Pancreas (tissue), 10 donors: Measurements from ENCODE around the gene KATNA1. TPM values are rescaled to one million over a fixed set of nuclear protein-coding genes. Genes with fewer than 3 reads are reported as not detected.

Source experiments
- ATAC-seq, 4 donors: fragments of 200-7000 bp; cut with Tn5 transposase; one replicate each; pipeline versions ENCODE4 v1.8.0 to v1.9.1; 2020; ENCODE audit warnings: mild to moderate bottlenecking in 4 of 4, moderate library complexity in 4 of 4
- DNase-seq, 6 donors: peaks; one replicate each; pipeline ENCODE4 v3.0.0-alpha.2; 2020
- FAIRE-seq: peaks from 2 replicates; lab custom pipeline; 2012; peaks lifted over from hg19 to GRCh38; lab: Jason Lieb, UNC
- H3K27ac ChIP-seq, 4 donors: fragments of 200-600 bp; sonication (generic); 1 replicate in 3 of 4; 2 replicates in 1 of 4; pipeline versions ENCODE4 v1.5.0 to v1.8.0; 2020
- H3K27me3 ChIP-seq, 4 donors: fragments of 200-600 bp; one replicate each; pipeline ENCODE4 v1.8.0; 2021
- H3K36me3 ChIP-seq, 3 donors: fragments of 200-600 bp; sonication (generic) in 1 of 3; one replicate each; pipeline versions ENCODE4 v1.5.0 to v1.8.0; 2020 to 2021
- H3K4me1 ChIP-seq, 3 donors: fragments of 200-600 bp; one replicate each; pipeline ENCODE4 v1.8.0; 2021
- H3K4me3 ChIP-seq, 4 donors: fragments of 200-600 bp; sonication (generic) in 2 of 4; one replicate each; pipeline versions ENCODE4 v1.5.0 to v1.8.0; 2020 to 2021
- H3K9me3 ChIP-seq, 4 donors: fragments of 200-600 bp; one replicate each; pipeline ENCODE4 v1.8.0; 2021
- CTCF ChIP-seq, 4 donors: fragments of 200-600 bp; sonication (generic) in 3 of 4; IDR thresholded peaks; one replicate each; pipeline versions ENCODE4 v1.5.0 to v1.8.0; 2021; ENCODE audit warnings: antibody characterized with exemption in 4 of 4
- WGBS, 2 donors: extraction: QIAGEN DNeasy Blood & Tissue Kit; methylation state at CpG; one replicate each; pipeline ENCODE4 v1.1.7; 2013; 5-methylcytosine and 5-hydroxymethylcytosine counted together
- intact Hi-C, 3 donors: fragments of 100-400 bp; cut with DNase I; formaldehyde crosslinking; loops; one replicate each; pipeline versions ENCODE4 v1.11.1 to v1.14.2; 2022
- polyA plus RNA-seq, 2 donors: library from polyadenylated mRNA; stranded (reverse); fragments of 200-250 nt; gene quantifications; one replicate each; pipeline ENCODE4 v1.2.3, GENCODE V29; 2013
- total RNA-seq, 6 donors: library from RNA; stranded (reverse); fragmentation: NEBNext Ultra II Directional in 4 of 6; extraction: Animal tissue kit (Norgen Biotek cat#: 25700) in 4 of 6; gene quantifications; one replicate each; pipeline versions ENCODE4 v1.2.1 to v1.2.4, GENCODE V29; 2021 to 2023
- donor health status: healthy with polysubstance abuse.
- donor health status: DM: no; HTN: no; CAD: no; lungs with moderate emphysema.
- donor health status: DM: no; HTN: no; CAD: no.
- donor health status: control.
- donor health status: control.
- donor health status: Bipolar disorder and iron deficiency.
- donor health status: DM: yes; HTN: yes; CAD: no.
- donor health status: DM: no; HTN: no; CAD: no.
- donor health status: DM: no; HTN: no; CAD: no.
- donor health status: DM: yes; HTN: yes; CAD: no.

Gene KATNA1
- total and polyA plus RNA-seq, 8 donors: 3.5 to 7.7 (median 4.8) TPM

GRCh38 chr6:149600508-149600907 lies 48.0 kb downstream of the KATNA1 start:
- no peak for TF ChIP-seq CTCF (IDR thresholded peaks at IDR 0.05)
- 97 to 100% methylated on average over 4 of the region's 4 CpGs for WGBS, 2 donors

GRCh38 chr6:149593408-149593807 lies 55.1 kb downstream of the KATNA1 start:
- Histone ChIP-seq H3K27ac (no peak overlapping the region), H3K4me3 (no peak overlapping the region), H3K36me3 (peaks cover 0 to 37% (median 0%) of the 10 kb centered on the region in 3 donors), H3K27me3 (no peaks in the 10 kb centered on the region), H3K4me1 (no peaks in the 10 kb centered on the region), H3K9me3 (no peaks in the 10 kb centered on the region)
- DNase-seq (no peak), ATAC-seq (peak in 3 of 4 donors; percentile 43 to 66 (median 48)), FAIRE-seq (no peak)
- WGBS, 2 donors: 78 to 79% methylated on average over 1 of the region's 1 CpG
- intact Hi-C loops: no loop called here
- TF ChIP-seq CTCF (IDR thresholded peaks at IDR 0.05): no peak

More at GRCh38 chr6:149600508-149600907, 48.0 kb downstream of the KATNA1 start:
- ATAC-seq: no peak
- Histone ChIP-seq H3K4me1 (no peaks in the 10 kb centered on the region), H3K36me3 (peaks cover 0 to 16% (median 0%) of the 10 kb centered on the region in 3 donors), H3K9me3 (no peaks in the 10 kb centered on the region), H3K4me3 (no peak overlapping the region), H3K27ac (no peak overlapping the region), H3K27me3 (no peaks in the 10 kb centered on the region)
- no peak for DNase-seq
- FAIRE-seq: no peak
- intact Hi-C loops: no loop called here

- intact Hi-C loops: no loop called here
- Histone ChIP-seq H3K9me3 (no peaks in the 10 kb centered on the region), H3K4me3 (no peak overlapping the region), H3K27ac (no peak overlapping the region), H3K27me3 (no peaks in the 10 kb centered on the region), H3K4me1 (no peaks in the 10 kb centered on the region), H3K36me3 (peaks cover 0 to 37% (median 0%) of the 10 kb centered on the region in 3 donors)
- no peak for TF ChIP-seq CTCF (IDR thresholded peaks at IDR 0.05)
- DNase-seq: no peak
- FAIRE-seq: no peak
- 89 to 92% methylated on average over 2 of the region's 2 CpGs for WGBS, 2 donors
- ATAC-seq: no peak
Measured at GRCh38 chr6:149592983-149593382, 55.5 kb downstream of the KATNA1 start.

- Histone ChIP-seq H3K27me3 (no peaks in the 10 kb centered on the region), H3K27ac (no peak overlapping the region), H3K4me3 (no peak overlapping the region), H3K36me3 (peaks cover 0 to 16% (median 0%) of the 10 kb centered on the region in 3 donors), H3K4me1 (no peaks in the 10 kb centered on the region), H3K9me3 (no peaks in the 10 kb centered on the region)
- intact Hi-C loops: no loop called here
- FAIRE-seq: no peak
- no peak for DNase-seq
- TF ChIP-seq CTCF (IDR thresholded peaks at IDR 0.05): no peak
- no peak for ATAC-seq
- 97 to 98% methylated on average over 2 of the region's 2 CpGs for WGBS, 2 donors
Measured at GRCh38 chr6:149586149-149586548, 62.4 kb downstream of the KATNA1 start.

- no peak for TF ChIP-seq CTCF (IDR thresholded peaks at IDR 0.05)
- no peak overlapping the region for H3K27ac ChIP-seq
- H3K4me3 ChIP-seq: no peak overlapping the region
- DNase-seq (no peak), FAIRE-seq (no peak), ATAC-seq (no peak)
- intact Hi-C loops: no loop called here
- no peaks in the 10 kb centered on the region for H3K4me1 ChIP-seq
- H3K9me3 ChIP-seq: no peaks in the 10 kb centered on the region
- no peaks in the 10 kb centered on the region for H3K27me3 ChIP-seq
- 94 to 97% methylated on average over 5 of the region's 5 CpGs for WGBS, 2 donors
- H3K36me3 ChIP-seq: peaks cover 0 to 20% (median 0%) of the 10 kb centered on the region in 3 donors
Measured at GRCh38 chr6:149581349-149581748, 67.2 kb downstream of the KATNA1 start.
